ENCODE measurements around the gene LONP2. TPM values are rescaled to one million over a fixed set of nuclear protein-coding genes. Genes with fewer than 3 reads are reported as not detected.

LONP2 gene
- total and polyA plus RNA-seq, 2 experiments from 2014 or later: 12.4 to 25.2 TPM

DNA sequence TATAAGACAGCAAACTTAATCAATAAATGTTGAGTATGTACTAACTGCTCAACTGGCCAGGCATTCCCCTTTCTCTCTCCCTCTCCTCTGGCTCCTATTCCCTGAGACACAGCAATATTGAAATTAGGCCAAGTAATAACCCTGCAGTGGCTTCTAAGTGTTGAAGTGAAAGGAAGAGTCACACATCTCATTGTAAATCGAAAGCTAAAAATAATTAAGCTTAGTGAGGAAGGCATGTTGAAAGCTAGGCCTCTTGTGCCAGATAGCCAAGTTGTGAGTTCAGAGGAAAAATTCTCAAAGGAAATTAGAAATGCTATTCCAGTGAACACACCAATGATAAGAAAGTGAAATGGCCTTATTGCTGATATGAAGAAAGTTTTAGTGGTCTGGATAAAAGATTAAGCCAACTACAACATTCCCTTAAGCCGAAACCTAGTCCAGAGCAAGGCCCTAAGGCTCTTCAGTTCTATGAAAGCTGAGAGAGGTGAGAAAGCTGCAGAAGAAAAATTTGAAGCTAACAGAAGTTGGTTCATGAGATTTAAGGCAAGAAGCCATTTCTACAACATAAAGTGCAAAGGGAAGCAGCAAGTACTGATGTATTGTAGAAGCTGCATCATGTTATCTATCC is 38.6 kb downstream of the LONP2 start (continued):
- TF ChIP-seq, protein P1, sequence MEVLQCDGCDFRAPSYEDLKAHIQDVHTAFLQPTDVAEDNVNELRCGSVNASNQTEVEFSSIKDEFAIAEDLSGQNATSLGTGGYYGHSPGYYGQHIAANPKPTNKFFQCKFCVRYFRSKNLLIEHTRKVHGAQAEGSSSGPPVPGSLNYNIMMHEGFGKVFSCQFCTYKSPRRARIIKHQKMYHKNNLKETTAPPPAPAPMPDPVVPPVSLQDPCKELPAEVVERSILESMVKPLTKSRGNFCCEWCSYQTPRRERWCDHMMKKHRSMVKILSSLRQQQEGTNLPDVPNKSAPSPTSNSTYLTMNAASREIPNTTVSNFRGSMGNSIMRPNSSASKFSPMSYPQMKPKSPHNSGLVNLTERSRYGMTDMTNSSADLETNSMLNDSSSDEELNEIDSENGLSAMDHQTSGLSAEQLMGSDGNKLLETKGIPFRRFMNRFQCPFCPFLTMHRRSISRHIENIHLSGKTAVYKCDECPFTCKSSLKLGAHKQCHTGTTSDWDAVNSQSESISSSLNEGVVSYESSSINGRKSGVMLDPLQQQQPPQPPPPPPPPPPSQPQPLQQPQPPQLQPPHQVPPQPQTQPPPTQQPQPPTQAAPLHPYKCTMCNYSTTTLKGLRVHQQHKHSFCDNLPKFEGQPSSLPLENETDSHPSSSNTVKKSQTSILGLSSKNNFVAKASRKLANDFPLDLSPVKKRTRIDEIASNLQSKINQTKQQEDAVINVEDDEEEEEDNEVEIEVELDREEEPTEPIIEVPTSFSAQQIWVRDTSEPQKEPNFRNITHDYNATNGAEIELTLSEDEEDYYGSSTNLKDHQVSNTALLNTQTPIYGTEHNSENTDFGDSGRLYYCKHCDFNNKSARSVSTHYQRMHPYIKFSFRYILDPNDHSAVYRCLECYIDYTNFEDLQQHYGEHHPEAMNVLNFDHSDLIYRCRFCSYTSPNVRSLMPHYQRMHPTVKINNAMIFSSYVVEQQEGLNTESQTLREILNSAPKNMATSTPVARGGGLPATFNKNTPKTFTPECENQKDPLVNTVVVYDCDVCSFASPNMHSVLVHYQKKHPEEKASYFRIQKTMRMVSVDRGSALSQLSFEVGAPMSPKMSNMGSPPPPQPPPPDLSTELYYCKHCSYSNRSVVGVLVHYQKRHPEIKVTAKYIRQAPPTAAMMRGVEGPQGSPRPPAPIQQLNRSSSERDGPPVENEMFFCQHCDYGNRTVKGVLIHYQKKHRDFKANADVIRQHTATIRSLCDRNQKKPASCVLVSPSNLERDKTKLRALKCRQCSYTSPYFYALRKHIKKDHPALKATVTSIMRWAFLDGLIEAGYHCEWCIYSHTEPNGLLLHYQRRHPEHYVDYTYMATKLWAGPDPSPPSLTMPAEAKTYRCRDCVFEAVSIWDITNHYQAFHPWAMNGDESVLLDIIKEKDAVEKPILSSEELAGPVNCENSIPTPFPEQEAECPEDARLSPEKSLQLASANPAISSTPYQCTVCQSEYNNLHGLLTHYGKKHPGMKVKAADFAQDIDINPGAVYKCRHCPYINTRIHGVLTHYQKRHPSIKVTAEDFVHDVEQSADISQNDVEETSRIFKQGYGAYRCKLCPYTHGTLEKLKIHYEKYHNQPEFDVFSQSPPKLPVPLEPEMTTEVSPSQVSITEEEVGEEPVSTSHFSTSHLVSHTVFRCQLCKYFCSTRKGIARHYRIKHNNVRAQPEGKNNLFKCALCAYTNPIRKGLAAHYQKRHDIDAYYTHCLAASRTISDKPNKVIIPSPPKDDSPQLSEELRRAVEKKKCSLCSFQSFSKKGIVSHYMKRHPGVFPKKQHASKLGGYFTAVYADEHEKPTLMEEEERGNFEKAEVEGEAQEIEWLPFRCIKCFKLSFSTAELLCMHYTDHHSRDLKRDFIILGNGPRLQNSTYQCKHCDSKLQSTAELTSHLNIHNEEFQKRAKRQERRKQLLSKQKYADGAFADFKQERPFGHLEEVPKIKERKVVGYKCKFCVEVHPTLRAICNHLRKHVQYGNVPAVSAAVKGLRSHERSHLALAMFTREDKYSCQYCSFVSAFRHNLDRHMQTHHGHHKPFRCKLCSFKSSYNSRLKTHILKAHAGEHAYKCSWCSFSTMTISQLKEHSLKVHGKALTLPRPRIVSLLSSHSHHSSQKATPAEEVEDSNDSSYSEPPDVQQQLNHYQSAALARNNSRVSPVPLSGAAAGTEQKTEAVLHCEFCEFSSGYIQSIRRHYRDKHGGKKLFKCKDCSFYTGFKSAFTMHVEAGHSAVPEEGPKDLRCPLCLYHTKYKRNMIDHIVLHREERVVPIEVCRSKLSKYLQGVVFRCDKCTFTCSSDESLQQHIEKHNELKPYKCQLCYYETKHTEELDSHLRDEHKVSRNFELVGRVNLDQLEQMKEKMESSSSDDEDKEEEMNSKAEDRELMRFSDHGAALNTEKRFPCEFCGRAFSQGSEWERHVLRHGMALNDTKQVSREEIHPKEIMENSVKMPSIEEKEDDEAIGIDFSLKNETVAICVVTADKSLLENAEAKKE (CRISPR knock-in tag; IDR thresholded peaks at IDR 0.05): no peak
- TF ChIP-seq, protein P2, sequence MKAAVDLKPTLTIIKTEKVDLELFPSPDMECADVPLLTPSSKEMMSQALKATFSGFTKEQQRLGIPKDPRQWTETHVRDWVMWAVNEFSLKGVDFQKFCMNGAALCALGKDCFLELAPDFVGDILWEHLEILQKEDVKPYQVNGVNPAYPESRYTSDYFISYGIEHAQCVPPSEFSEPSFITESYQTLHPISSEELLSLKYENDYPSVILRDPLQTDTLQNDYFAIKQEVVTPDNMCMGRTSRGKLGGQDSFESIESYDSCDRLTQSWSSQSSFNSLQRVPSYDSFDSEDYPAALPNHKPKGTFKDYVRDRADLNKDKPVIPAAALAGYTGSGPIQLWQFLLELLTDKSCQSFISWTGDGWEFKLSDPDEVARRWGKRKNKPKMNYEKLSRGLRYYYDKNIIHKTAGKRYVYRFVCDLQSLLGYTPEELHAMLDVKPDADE (IDR thresholded peaks at IDR 0.05): no peak
- TF ChIP-seq, protein P3, sequence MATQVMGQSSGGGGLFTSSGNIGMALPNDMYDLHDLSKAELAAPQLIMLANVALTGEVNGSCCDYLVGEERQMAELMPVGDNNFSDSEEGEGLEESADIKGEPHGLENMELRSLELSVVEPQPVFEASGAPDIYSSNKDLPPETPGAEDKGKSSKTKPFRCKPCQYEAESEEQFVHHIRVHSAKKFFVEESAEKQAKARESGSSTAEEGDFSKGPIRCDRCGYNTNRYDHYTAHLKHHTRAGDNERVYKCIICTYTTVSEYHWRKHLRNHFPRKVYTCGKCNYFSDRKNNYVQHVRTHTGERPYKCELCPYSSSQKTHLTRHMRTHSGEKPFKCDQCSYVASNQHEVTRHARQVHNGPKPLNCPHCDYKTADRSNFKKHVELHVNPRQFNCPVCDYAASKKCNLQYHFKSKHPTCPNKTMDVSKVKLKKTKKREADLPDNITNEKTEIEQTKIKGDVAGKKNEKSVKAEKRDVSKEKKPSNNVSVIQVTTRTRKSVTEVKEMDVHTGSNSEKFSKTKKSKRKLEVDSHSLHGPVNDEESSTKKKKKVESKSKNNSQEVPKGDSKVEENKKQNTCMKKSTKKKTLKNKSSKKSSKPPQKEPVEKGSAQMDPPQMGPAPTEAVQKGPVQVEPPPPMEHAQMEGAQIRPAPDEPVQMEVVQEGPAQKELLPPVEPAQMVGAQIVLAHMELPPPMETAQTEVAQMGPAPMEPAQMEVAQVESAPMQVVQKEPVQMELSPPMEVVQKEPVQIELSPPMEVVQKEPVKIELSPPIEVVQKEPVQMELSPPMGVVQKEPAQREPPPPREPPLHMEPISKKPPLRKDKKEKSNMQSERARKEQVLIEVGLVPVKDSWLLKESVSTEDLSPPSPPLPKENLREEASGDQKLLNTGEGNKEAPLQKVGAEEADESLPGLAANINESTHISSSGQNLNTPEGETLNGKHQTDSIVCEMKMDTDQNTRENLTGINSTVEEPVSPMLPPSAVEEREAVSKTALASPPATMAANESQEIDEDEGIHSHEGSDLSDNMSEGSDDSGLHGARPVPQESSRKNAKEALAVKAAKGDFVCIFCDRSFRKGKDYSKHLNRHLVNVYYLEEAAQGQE (IDR thresholded peaks at IDR 0.05; ENCODE audit: unreplicated experiment): no peak
- no peak for TF ChIP-seq POLR2AphosphoS5 (IDR thresholded peaks at IDR 0.05; ENCODE audit: low read depth)

All from GM23338 (cell line).